DND-41 (cell line): ENCODE results near the gene RBM6.

Experiments
- ATAC-seq: fragments of 200-7000 bp; cut with Tn5 transposase; 3 replicates; pipeline ENCODE4 v1.9.1; 2021; ENCODE audit warnings: low read depth; ENCODE audit not compliant: insufficient read depth
- DNase-seq: peaks from one replicate; pipeline ENCODE4 v3.0.0-alpha.2; 2020
- H2AFZ ChIP-seq: 2 replicates; pipeline ENCODE4 v1.6.0; 2012; ENCODE audit warnings: low read depth, low read length
- H3K27ac ChIP-seq: 2 replicates; pipeline ENCODE4 v1.5.1; 2012; ENCODE audit warnings: low read length, inconsistent platforms
- H3K27me3 ChIP-seq: fragments of 200-600 bp; sonication (generic); 2 replicates; pipeline ENCODE4 v1.6.0; 2012; ENCODE audit warnings: low read length, mild to moderate bottlenecking, inconsistent platforms; ENCODE audit not compliant: insufficient read depth, poor library complexity
- H3K36me3 ChIP-seq: 2 replicates; pipeline ENCODE4 v1.5.1; 2012; ENCODE audit warnings: low read length, inconsistent platforms; ENCODE audit not compliant: insufficient read depth
- H3K4me1 ChIP-seq: 2 replicates; pipeline ENCODE4 v1.5.1; 2012; ENCODE audit warnings: mild to moderate bottlenecking, low read length; ENCODE audit not compliant: insufficient read depth
- H3K4me2 ChIP-seq: 2 replicates; pipeline ENCODE4 v1.6.0; 2012; ENCODE audit warnings: mild to moderate bottlenecking, moderate library complexity, low read length, inconsistent platforms; ENCODE audit not compliant: insufficient read depth
- H3K4me3 ChIP-seq, 2 experiments: fragments of 200-600 bp in 1 of 2; shearing (Covaris generic) in 1 of 2; 2 replicates each; pipeline ENCODE4 v1.5.1; 2012 to 2016; ENCODE audit warnings: inconsistent platforms in 2 of 2, low read length in 2 of 2, mild to moderate bottlenecking in 2 of 2, low read depth in 1 of 2, moderate library complexity in 1 of 2
- H3K79me2 ChIP-seq: 2 replicates; pipeline ENCODE4 v1.6.0; 2012; ENCODE audit warnings: low read length, inconsistent platforms; ENCODE audit not compliant: insufficient read depth
- H3K9ac ChIP-seq: 2 replicates; pipeline ENCODE4 v1.6.0; 2012; ENCODE audit warnings: low read depth, mild to moderate bottlenecking, inconsistent platforms, low read length, moderate library complexity
- H3K9me3 ChIP-seq: 2 replicates; pipeline ENCODE4 v1.5.1; 2012; ENCODE audit warnings: low read length, moderate library complexity, mild to moderate bottlenecking, inconsistent platforms; ENCODE audit not compliant: insufficient read depth, severe bottlenecking
- H4K20me1 ChIP-seq: 2 replicates; pipeline ENCODE4 v1.6.0; 2012; ENCODE audit warnings: low read length; ENCODE audit not compliant: insufficient read depth
- EZH2 ChIP-seq: IDR thresholded peaks from 3 replicates; pipeline ENCODE4 v1.6.1; 2012; ENCODE audit warnings: borderline replicate concordance, low read depth, mild to moderate bottlenecking, moderate library complexity, low read length, inconsistent platforms; ENCODE audit not compliant: severe bottlenecking
- TF ChIP-seq, protein P1 (sequence below): IDR thresholded peaks from 2 replicates; pipeline ENCODE4 v1.5.1; 2012; ENCODE audit warnings: borderline replicate concordance, low read length, moderate library complexity, mild to moderate bottlenecking; ENCODE audit not compliant: poor library complexity, severe bottlenecking; ENCODE audit errors: extremely low read depth

Gene RBM6

DNA sequence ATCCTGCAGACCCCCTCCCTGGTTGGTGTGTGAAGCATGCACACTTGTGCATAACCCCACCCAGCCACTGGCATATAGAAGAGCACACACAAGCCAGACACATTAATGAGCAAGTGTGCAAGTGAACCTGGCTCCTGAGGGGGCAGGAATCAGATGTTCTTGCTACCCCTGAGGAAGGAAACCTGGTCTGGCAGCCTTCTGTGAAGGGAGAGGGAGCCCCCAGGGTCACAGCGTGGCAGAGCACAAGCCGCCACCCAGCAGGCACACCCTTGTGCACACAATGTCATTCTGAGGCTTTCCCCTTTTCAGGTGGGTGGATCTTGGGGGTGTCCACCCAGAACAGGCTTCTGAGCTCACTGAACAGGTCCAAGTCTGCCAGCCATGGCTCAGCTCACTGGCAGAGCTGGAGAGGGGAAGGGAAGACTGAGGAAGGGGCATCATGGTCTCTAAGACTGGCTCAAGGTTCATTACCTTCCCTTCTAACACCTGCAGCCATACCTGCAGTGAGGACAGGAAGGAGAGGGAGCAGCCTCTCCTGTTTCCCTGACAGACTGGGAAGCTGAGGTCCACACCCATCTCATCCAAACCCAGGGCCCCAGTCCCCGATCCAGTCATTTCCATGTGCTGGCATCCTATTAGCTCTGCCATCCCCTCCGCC is 183.6 kb downstream of the RBM6 start:
- DNase-seq (no peak), ATAC-seq (no peak)
- H3K79me2 ChIP-seq, result no peaks in the 10 kb centered on the region
- no peak overlapping the region for H3K9ac ChIP-seq
- no peak overlapping the region for H3K4me3 ChIP-seq
- peaks cover 30% of the 10 kb centered on the region for H3K36me3 ChIP-seq
- TF ChIP-seq, protein P1, sequence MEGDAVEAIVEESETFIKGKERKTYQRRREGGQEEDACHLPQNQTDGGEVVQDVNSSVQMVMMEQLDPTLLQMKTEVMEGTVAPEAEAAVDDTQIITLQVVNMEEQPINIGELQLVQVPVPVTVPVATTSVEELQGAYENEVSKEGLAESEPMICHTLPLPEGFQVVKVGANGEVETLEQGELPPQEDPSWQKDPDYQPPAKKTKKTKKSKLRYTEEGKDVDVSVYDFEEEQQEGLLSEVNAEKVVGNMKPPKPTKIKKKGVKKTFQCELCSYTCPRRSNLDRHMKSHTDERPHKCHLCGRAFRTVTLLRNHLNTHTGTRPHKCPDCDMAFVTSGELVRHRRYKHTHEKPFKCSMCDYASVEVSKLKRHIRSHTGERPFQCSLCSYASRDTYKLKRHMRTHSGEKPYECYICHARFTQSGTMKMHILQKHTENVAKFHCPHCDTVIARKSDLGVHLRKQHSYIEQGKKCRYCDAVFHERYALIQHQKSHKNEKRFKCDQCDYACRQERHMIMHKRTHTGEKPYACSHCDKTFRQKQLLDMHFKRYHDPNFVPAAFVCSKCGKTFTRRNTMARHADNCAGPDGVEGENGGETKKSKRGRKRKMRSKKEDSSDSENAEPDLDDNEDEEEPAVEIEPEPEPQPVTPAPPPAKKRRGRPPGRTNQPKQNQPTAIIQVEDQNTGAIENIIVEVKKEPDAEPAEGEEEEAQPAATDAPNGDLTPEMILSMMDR, result no peak
- TF ChIP-seq EZH2, result no peak
- H3K4me1 ChIP-seq, result no peaks in the 10 kb centered on the region
- H3K9me3 ChIP-seq, result no peaks in the 10 kb centered on the region
- no peak overlapping the region for H2AFZ ChIP-seq
- H3K27ac ChIP-seq, result no peak overlapping the region
- no peak overlapping the region for H3K4me2 ChIP-seq
- H3K27me3 ChIP-seq, result no peaks in the 10 kb centered on the region
- peaks cover 29% of the 10 kb centered on the region for H4K20me1 ChIP-seq

DNA sequence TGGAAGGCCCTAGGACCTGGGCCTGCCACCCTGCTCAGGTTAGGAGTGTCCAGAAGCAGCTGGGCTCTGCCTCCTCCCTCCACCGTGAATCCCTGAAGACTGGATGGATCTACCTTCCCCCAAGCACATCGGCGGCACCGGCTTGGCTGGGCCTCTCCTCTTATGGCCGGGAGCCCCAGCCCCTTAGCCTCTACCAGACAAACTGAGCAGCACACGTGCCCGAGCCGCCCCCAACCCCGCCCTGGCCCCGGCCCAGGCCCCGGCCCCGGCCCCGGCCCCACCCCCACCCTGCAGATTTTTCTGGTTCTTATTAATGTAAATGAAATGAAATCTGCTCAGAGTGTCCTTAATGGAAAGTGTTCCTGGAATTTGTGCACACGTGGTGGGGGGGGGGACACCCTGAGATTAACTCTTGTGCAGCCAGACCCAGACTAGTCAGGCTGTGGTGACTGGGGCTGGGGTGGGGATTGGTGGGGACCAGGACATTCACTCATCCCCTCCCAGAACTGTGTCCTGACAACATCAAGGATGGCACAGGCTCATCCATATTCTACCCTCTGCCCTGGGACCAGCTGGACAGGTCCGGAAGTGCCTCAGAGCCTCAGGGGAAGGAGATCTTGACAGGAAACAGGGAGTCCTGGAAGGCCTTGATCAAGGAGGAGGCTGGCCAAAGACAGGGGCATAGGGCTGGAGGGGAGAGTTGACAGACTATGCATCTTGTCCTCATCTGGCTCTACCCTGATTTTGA is 184.3 kb downstream of the RBM6 start:
- no peak for ATAC-seq
- no peak overlapping the region for H3K4me3 ChIP-seq
- no peaks in the 10 kb centered on the region for H3K4me1 ChIP-seq
- peaks cover 23% of the 10 kb centered on the region for H3K36me3 ChIP-seq
- TF ChIP-seq EZH2, result no peak
- TF ChIP-seq, protein P1, result no peak
- H3K4me2 ChIP-seq, result no peak overlapping the region
- H3K27ac ChIP-seq, result no peak overlapping the region
- H3K27me3 ChIP-seq, result no peaks in the 10 kb centered on the region
- H4K20me1 ChIP-seq, result peaks cover 29% of the 10 kb centered on the region
- no peak overlapping the region for H3K9ac ChIP-seq
- H3K79me2 ChIP-seq, result no peaks in the 10 kb centered on the region
- H3K9me3 ChIP-seq, result no peaks in the 10 kb centered on the region
- no peak for DNase-seq
- no peak overlapping the region for H2AFZ ChIP-seq

DNA sequence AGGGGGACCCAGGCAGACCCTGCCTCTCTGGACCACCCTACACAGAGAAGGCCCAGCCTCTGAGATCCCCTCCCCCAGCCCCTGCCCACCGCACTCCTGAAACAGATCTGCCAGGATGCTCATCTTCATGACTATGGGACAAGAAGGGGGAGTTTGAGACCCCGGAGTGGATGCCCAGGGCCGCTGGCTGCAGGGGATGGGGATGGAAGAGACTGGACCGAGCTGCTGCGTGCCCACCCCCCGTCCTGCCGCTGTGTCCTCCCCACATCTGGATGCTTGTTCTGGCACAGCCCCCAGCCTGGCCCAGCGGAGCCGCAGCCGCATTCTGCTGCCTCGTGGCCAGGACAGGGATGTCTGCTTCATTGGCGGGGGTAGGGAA is 184.8 kb downstream of the RBM6 start:
- DNase-seq (no peak), ATAC-seq (no peak)
- TF ChIP-seq, protein P1, result no peak
- no peak for TF ChIP-seq EZH2
- no peaks in the 10 kb centered on the region for H3K79me2 ChIP-seq
- H3K4me3 ChIP-seq, result no peak overlapping the region
- no peak overlapping the region for H3K9ac ChIP-seq
- no peak overlapping the region for H3K4me2 ChIP-seq
- H3K27ac ChIP-seq, result no peak overlapping the region
- no peak overlapping the region for H2AFZ ChIP-seq
- H3K36me3 ChIP-seq, result peaks cover 20% of the 10 kb centered on the region
- H3K9me3 ChIP-seq, result no peaks in the 10 kb centered on the region
- peaks cover 27% of the 10 kb centered on the region for H4K20me1 ChIP-seq
- H3K27me3 ChIP-seq, result no peaks in the 10 kb centered on the region
- no peaks in the 10 kb centered on the region for H3K4me1 ChIP-seq
